NCI-H146 (cell line): ENCODE results near the gene TAPT1.
A peak's percentile ranks its signal among the peaks of the same experiment; 100 is the strongest.
"Not testable (repeated sequence)": the region's sequence is repeated elsewhere in the genome, so short reads cannot be mapped to it uniquely, and the experiment has no call there.

Experiments used
- DNase-seq: peaks from one replicate; lab custom pipeline; 2025; lab: John Stamatoyannopoulos, UW

TAPT1 gene

DNA sequence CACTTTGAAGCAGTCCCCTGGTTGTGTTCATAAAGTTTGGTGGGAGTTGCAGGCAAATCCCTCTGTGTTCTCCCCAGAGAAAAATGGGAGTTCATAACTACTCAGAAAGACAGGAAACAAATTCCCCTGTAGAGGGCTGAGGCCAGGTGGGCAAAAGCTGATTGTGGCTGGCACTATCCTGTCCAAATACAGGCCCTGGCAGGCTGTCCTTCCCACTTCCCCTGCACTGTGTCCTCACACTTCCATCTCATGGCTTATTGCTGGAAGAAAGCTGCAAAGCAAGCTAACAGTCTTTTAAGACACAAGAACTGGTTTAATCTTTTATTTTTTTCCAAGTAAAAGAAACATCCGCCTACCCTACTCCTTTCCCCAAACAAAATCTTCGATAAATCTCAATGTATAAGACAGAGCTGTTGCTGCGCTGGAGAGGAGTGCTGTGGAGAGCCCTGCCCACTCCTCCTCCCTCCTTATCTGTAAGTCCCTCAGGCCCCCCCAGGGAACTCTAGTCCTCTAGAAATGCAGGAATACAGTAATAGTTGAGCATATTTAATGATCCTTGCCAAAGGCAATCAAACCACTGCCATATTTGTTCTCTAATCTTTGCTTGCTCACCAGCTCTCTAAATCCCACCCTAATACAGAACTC is 14.0 kb downstream of the TAPT1 start:
- no peak for DNase-seq

DNA sequence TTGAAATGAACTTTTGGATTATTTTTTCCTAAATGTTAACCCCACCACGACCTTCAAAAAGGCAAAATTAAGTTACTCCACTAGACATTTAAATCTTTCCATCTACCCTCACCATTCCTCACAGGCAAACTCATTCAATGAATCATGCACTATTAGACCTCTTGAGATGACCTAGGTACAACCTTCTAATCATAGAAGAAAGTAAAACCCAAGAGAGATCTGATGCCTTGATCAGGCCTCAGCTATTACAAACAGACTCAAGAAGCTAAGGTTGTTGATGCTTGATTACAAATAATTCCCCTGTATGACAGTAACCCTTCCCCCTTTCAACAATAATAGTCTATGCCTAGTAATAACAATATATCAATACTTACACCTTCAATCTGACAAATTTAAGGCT is 18.9 kb downstream of the TAPT1 start:
- no peak for DNase-seq

GRCh38 chr4:16206848-16207247 is 19.4 kb downstream of the TAPT1 start:
- DNase-seq: peak; percentile 6

- DNase-seq: peak; percentile 8
These were observed 20.0 kb downstream of the TAPT1 start for GRCh38 chr4:16206301-16206700.

GRCh38 chr4:16205298-16206164 is 20.7 kb downstream of the TAPT1 start:
- peak; percentile 72 for DNase-seq

GRCh38 chr4:16204505-16204904 is 21.8 kb downstream of the TAPT1 start:
- DNase-seq: no peak

DNA sequence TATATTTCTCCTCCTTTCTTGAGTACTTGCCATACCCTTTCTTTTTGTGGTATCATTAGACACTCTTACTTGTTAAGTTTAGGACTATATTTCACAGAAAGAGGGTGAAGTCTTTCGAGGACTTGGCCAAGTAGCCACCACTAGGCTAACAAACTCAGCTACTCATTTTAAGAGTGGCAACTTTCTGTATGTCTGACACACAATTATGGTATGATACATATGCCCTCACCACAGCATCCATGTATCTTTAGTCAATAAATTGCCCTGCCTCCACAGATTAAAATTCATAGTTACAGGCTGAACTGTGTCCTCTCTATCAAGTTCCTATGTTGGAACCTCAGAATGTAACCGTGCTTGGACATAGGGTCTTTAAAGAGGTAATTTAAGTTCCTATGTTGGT is 23.2 kb downstream of the TAPT1 start:
- DNase-seq: no peak

DNA sequence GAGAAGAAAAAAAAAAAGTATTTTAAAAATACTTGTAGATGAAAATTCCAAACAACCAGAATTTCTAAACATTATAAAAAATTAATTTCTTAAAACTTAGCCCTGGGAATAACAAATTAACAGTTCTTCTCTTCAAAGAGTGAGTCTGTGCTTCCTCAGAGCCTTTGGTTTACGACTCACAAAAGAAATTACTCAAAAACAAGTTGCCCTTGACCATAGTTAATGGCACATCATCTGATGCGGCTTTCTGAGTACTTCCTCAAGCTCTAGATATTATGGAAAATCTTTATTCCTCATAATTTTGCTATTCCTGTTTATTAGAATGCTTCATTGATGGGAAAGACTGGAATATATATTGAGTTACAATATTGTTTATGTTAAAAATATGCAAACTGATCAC is 23.7 kb downstream of the TAPT1 start:
- DNase-seq: no peak

GRCh38 chr4:16199093-16199492 is 27.2 kb downstream of the TAPT1 start:
- DNase-seq: peak; percentile 53

GRCh38 chr4:16197876-16198665 is 28.2 kb downstream of the TAPT1 start:
- peak; percentile 84 for DNase-seq

DNA sequence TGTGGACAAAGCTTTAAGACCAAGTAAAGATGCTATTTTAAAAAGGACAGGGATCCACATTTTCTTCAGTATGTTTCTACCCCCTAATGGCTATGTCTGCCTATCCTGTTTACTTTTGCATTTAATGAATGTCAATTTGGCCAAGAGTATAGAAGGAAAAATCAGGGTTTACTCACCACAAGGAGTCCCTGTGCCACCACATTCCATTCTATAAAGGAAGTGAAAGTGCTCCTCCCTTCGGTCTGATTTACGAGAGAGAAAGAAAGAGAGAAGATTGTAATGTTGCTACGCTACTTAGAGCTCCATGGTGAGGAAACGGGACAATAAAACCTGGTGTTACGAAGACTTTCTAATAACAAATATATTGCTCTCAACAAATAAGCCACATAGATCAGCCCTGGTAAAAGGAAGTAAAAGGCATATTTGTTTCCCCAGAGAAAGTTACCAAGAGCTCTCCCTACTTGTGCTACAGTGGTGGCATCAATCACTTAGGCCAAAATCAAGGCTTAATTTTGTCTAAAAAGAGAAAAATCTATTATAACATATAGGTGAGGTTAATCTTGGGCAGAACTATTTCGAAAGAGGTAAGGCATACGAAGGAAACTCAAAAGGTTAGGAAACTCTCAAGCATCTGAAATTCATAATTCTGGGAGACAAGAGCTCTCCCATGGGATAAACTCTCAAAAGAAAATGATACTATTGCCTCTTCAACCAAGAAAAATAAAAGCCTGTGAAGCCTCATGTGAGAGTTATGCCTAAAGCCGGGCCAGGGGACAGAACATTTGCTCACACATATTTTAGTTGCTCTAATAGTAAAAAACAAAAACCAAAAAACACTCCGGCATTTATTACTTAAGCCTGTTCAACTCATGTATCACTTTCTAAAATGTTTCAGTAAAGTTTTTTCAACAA is 29.5 kb downstream of the TAPT1 start:
- DNase-seq: peak; percentile 77

GRCh38 chr4:16195209-16195608 is 31.1 kb downstream of the TAPT1 start:
- no peak for DNase-seq

DNA sequence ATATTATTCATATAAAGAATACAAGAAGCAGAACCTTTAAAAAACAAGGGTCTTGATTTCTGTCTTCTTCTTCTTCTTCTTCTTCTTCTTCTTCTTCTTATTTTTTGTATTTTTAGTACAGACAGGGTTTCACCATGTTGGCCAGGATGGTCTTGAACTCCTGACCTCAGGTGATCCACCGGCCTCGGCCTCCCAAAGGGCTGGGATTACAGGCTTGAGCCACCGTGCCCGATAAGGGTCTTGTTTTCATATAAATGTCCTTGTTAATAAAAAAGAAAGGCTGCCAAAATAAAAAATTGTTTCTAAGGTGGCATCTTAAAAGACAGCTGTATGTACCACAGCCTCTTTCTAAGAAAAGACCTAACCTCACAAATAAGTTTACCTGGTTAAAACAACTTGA is 31.5 kb downstream of the TAPT1 start:
- not testable (repeated sequence) for DNase-seq

GRCh38 chr4:16194214-16194613 is 32.1 kb downstream of the TAPT1 start:
- no peak for DNase-seq

DNA sequence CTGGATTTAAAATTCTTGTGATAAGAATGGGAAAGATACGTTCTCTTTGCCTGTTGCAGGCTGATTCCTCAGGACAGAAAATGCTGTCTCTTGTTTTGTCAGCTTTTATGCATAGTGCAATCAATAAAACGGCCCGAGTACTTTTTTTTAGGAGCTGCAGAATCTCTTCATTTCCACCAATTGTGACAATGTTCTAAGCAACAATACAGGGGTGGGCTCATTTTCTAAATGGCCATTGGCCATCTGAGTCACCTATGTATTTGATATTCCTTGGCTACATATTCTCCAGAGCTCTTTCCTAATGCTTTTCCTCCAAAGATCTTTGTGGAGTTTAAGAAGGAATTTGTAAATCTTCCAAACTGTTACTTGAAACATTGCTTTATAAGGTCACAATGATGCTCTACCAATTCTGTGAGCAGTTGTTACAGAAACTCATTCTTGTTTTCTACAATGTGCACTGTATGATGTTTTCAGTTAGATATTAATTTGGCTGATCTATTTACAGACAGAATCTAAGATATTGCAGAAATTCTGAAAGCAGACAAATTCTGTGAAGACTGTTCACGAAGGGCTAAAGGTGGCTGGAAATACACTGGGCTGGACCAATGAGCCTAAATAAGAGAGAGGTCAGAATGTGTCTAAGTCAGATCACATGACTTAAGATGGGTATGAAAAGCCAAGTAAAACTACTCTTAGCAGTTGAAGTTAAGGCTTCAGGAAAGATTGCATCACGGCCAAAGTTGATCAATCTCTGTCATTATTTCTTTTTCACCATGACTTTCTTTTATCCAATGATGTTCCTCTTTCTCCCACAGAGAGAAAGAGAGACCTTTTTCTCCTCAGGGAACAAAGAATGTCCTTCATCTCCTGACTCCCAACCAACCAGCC is 33.4 kb downstream of the TAPT1 start:
- no peak for DNase-seq

DNA sequence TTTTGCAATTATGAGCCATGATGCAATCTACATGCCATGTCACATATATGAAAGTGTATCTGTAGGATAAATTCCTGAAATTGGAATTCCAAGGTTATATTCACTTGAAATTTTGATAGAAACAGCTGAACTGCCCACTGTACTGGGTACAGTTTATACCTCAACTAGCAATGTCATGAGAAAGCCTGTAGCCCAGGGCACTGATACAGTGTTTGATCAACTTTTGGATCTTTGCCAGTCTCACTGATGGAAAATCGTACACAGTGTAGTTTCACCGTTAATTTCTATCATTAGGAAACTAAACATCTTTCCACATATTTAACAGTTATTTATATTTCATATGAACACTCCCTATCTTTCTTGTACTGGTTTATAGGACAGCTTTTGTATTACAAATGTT is 34.2 kb downstream of the TAPT1 start:
- peak; percentile 59 for DNase-seq

DNA sequence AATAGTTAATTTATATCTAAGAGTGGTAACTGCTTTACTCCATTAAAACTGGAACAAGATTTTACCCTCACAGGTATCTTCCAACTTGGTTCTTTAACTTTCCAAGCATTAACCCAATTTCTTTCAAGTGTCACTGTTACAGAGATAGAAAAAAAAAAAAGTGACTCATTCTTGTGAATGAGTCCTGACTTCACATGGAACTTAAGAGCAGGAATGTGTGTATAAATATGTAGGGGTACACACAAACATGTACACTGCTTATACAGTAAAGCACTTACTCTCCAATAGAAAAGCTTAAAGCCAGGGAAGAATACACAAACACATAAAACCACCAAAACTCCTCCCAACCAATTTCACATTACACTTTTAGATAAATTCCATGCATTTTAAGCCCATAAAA is 38.8 kb downstream of the TAPT1 start:
- no peak for DNase-seq

DNA sequence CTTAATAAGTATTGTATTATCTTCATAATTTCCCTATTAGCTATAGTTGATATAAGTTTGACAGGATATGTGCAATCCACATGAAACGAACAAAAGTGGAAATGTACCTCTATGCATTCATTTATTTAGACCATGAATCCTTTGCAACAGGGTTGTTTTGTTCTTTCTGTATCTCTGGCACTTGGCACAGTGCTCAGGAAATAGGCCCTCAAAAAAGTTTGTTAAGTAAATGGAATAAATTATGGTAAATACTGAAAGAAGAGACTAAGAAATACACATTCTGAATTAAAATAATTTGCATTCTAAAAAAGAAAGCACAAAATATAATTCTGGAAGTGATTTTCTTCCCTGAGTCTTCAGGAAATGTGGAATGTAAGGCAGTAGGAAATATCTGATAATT is 39.3 kb downstream of the TAPT1 start:
- no peak for DNase-seq

DNA sequence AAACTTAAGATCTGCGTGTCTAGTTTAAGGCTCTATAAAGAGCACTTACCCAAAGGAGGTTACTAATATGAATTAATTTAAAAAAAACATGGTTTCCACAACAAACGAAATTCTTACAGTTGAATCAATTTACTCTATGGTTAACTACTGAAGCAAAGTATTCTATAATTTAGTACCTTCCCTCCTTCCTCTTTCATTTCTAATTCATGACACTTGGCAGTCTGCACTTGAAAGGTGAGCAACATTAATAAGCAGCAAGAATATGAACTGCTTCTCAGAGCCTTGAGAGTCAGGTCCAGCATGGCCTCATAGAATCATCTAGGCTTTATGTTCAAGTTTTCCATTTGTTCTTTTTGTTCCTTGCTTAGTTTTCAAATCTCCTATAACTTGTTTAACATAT is 42.7 kb downstream of the TAPT1 start:
- DNase-seq: no peak

GRCh38 chr4:16176621-16177020 is 49.6 kb downstream of the TAPT1 start:
- no peak for DNase-seq

- DNase-seq: no peak
These were observed 54.4 kb downstream of the TAPT1 start for GRCh38 chr4:16171831-16172230.
